ENCODE data around the gene IL34.
"Not testable (repeated sequence)": the region's sequence is repeated elsewhere in the genome, so short reads cannot be mapped to it uniquely, and the experiment has no call there.

IL34 gene

GRCh38 chr16:70610273-70611223 is 35.8 kb upstream of the IL34 start:
- H3K9ac ChIP-seq (ENCODE audit: low read depth, low read length), result no peak overlapping the region
- H3K4me1 ChIP-seq (ENCODE audit: control insufficient read depth, insufficient read depth, low read length), result no peaks in the 10 kb centered on the region; the same call in 1 of the 2 replicates
- no peaks in the 10 kb centered on the region for H3K9me3 ChIP-seq (ENCODE audit: control insufficient read depth, insufficient read depth, low read length)
- peaks cover 17% of the 10 kb centered on the region for H3K36me3 ChIP-seq (ENCODE audit: control insufficient read depth, insufficient read depth, low read length)
- no peak overlapping the region for H3K27ac ChIP-seq (ENCODE audit: low read depth, low read length)
- H3K27me3 ChIP-seq (ENCODE audit: control insufficient read depth, insufficient read depth, low read length), result no peaks in the 10 kb centered on the region
- H3K4me3 ChIP-seq (ENCODE audit: low read depth, low read length), result no peak overlapping the region

DNA sequence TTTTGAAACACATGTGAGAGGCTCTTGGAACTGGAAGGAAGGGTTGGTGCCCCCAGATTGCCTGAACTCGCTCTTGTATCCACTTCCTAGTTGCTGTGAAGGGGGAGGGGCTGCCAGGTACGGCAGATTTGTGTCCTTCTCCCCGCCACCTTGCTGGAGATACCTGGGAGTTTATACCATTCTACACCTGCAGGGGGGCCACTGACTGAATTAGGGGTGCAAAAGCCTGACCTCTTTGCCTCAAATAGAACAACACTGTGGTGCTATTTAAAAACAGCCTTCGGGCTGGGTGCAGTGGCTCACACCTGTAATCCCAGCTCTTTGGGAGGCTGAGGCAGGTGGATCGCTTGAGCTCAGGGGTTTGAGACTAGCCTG is 35.1 kb upstream of the IL34 start:
- Histone ChIP-seq H3K9me3 (ENCODE audit: control insufficient read depth, insufficient read depth, low read length) (no peaks in the 10 kb centered on the region), H3K4me3 (ENCODE audit: low read depth, low read length) (no peak overlapping the region), H3K27me3 (ENCODE audit: control insufficient read depth, insufficient read depth, low read length) (no peaks in the 10 kb centered on the region)

GRCh38 chr16:70611785-70612303 is 34.5 kb upstream of the IL34 start:
- no peak overlapping the region for H3K27ac ChIP-seq (ENCODE audit: low read depth, low read length)
- H3K36me3 ChIP-seq (ENCODE audit: control insufficient read depth, insufficient read depth, low read length), result peaks cover 27% of the 10 kb centered on the region

More for the DNA sequence above, 35.1 kb upstream of the IL34 start:
- Histone ChIP-seq H3K4me1 (ENCODE audit: control insufficient read depth, insufficient read depth, low read length) (no peaks in the 10 kb centered on the region; the same call in 1 of the 2 replicates), H3K36me3 (ENCODE audit: control insufficient read depth, insufficient read depth, low read length) (peaks cover 24% of the 10 kb centered on the region), H3K27ac (ENCODE audit: low read depth, low read length) (no peak overlapping the region), H3K9ac (ENCODE audit: low read depth, low read length) (no peak overlapping the region)

DNA sequence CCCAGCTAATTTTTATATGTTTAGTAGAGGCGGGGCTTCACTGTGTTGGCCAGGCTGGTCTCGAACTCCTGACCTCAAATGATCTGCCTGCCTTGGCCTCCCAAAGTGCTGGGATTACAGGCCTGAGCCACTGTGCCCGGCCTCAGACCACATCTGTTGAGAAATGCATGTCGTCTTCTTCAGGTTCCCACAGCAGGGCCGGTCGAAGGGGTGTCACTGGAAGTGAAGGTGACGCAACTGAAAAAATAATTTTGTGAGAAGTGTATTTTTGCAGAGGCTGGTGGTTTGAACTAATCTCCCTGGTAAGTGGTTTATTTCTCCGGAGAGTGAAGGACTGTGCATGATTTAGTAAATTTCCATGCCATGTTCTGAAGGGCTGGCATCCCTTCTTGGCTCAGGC is 33.4 kb upstream of the IL34 start:
- H3K27ac ChIP-seq (ENCODE audit: low read depth, low read length), result no peak overlapping the region
- no peaks in the 10 kb centered on the region for H3K9me3 ChIP-seq (ENCODE audit: control insufficient read depth, insufficient read depth, low read length)
- H3K4me3 ChIP-seq (ENCODE audit: low read depth, low read length), result no peak overlapping the region
- H3K9ac ChIP-seq (ENCODE audit: low read depth, low read length), result no peak overlapping the region
- no peaks in the 10 kb centered on the region; the same call in 1 of the 2 replicates for H3K4me1 ChIP-seq (ENCODE audit: control insufficient read depth, insufficient read depth, low read length)
- peaks cover 27% of the 10 kb centered on the region for H3K36me3 ChIP-seq (ENCODE audit: control insufficient read depth, insufficient read depth, low read length)
- no peaks in the 10 kb centered on the region for H3K27me3 ChIP-seq (ENCODE audit: control insufficient read depth, insufficient read depth, low read length)

More at GRCh38 chr16:70611785-70612303, 34.5 kb upstream of the IL34 start:
- no peak overlapping the region for H3K4me3 ChIP-seq (ENCODE audit: low read depth, low read length)
- H3K4me1 ChIP-seq (ENCODE audit: control insufficient read depth, insufficient read depth, low read length), result no peaks in the 10 kb centered on the region; the same call in 1 of the 2 replicates
- H3K9me3 ChIP-seq (ENCODE audit: control insufficient read depth, insufficient read depth, low read length), result no peaks in the 10 kb centered on the region
- H3K9ac ChIP-seq (ENCODE audit: low read depth, low read length), result no peak overlapping the region
- no peaks in the 10 kb centered on the region for H3K27me3 ChIP-seq (ENCODE audit: control insufficient read depth, insufficient read depth, low read length)

DNA sequence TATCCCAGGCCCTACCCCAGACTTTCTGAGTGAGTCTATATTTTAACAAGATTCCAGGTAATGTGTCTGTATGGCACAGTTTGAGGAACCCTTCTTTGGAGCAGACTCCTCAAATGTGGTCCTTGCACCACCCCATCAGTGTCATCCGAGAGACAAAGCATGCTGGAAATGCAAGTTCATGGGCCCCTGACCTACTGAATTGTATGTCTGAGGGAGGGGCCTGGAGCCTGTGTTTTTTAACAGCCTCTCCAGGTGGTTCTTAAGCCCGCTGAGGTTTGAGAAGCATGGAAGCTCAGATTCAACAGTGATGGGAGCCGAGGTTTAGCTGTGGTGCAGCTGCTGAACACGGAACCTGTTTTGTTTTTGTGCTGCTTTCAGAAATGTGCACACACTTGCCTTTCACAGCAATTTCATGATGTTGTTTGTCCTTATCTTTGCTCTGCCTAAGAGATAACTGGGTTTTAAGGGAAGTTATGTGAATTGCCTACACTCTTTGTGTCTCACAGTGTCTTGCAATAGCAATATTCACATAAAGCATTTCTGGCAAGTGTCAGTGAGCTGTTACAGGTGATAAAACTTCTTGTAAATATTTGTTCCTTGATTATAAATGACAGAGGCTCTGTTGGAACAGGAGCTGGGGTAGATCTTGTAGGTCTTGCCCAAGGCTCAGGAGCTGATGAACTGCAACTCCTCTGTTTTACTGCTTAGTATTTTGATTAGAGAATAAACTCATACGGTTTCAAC is 32.0 kb upstream of the IL34 start:
- Histone ChIP-seq H3K36me3 (ENCODE audit: control insufficient read depth, insufficient read depth, low read length) (peaks cover 34% of the 10 kb centered on the region), H3K27me3 (ENCODE audit: control insufficient read depth, insufficient read depth, low read length) (no peaks in the 10 kb centered on the region), H3K4me3 (ENCODE audit: low read depth, low read length) (no peak overlapping the region), H3K27ac (ENCODE audit: low read depth, low read length) (no peak overlapping the region), H3K9me3 (ENCODE audit: control insufficient read depth, insufficient read depth, low read length) (no peaks in the 10 kb centered on the region), H3K9ac (ENCODE audit: low read depth, low read length) (no peak overlapping the region), H3K4me1 (ENCODE audit: control insufficient read depth, insufficient read depth, low read length) (no peaks in the 10 kb centered on the region; the same call in 1 of the 2 replicates)

- no peak overlapping the region for H3K27ac ChIP-seq (ENCODE audit: low read depth, low read length)
- H3K4me3 ChIP-seq (ENCODE audit: low read depth, low read length), result no peak overlapping the region
- H3K36me3 ChIP-seq (ENCODE audit: control insufficient read depth, insufficient read depth, low read length), result peaks cover 34% of the 10 kb centered on the region
- H3K27me3 ChIP-seq (ENCODE audit: control insufficient read depth, insufficient read depth, low read length), result no peaks in the 10 kb centered on the region
- no peak overlapping the region for H3K9ac ChIP-seq (ENCODE audit: low read depth, low read length)
- no peaks in the 10 kb centered on the region for H3K9me3 ChIP-seq (ENCODE audit: control insufficient read depth, insufficient read depth, low read length)
- no peaks in the 10 kb centered on the region; the same call in 1 of the 2 replicates for H3K4me1 ChIP-seq (ENCODE audit: control insufficient read depth, insufficient read depth, low read length)
These were observed 30.4 kb upstream of the IL34 start for GRCh38 chr16:70615945-70616344.

DNA sequence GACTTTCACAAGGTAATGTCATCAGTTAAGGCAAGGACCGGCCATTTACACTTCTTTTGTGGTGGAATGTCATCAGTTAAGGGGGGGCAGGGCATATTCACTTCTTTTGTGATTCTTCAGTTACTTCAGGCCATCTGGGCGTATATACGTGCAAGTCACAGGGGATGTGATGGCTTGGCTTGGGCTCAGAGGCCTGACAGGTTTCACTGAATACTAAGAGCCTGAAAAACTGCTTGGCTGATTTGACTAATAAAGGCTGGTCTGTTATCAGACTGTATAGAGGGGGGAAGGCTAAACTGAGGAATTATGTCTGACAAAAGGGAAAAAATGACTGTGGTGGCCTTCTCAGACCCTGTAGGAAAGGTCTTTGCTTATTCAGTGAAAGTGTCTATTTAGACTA is 24.5 kb upstream of the IL34 start:
- not testable (repeated sequence) for H3K4me1 ChIP-seq (ENCODE audit: control insufficient read depth, insufficient read depth, low read length); H3K9ac ChIP-seq (ENCODE audit: low read depth, low read length); H3K27me3 ChIP-seq (ENCODE audit: control insufficient read depth, insufficient read depth, low read length); H3K4me3 ChIP-seq (ENCODE audit: low read depth, low read length); H3K9me3 ChIP-seq (ENCODE audit: control insufficient read depth, insufficient read depth, low read length); H3K36me3 ChIP-seq (ENCODE audit: control insufficient read depth, insufficient read depth, low read length)
- H3K27ac ChIP-seq (ENCODE audit: low read depth, low read length), result peak overlapping the region; percentile 79

GRCh38 chr16:70627696-70628095 is 18.7 kb upstream of the IL34 start:
- Histone ChIP-seq H3K36me3 (ENCODE audit: control insufficient read depth, insufficient read depth, low read length) (no peaks in the 10 kb centered on the region), H3K27ac (ENCODE audit: low read depth, low read length) (no peak overlapping the region), H3K9me3 (ENCODE audit: control insufficient read depth, insufficient read depth, low read length) (0 out of 2 replicates have a peak, but pooled peaks cover 3% of the 10 kb centered on the region), H3K9ac (ENCODE audit: low read depth, low read length) (no peak overlapping the region), H3K4me3 (ENCODE audit: low read depth, low read length) (no peak overlapping the region), H3K4me1 (ENCODE audit: control insufficient read depth, insufficient read depth, low read length) (peaks cover 5% of the 10 kb centered on the region; the same call in 1 of the 2 replicates), H3K27me3 (ENCODE audit: control insufficient read depth, insufficient read depth, low read length) (no peaks in the 10 kb centered on the region)

GRCh38 chr16:70630960-70631745 is 15.2 kb upstream of the IL34 start:
- Histone ChIP-seq H3K4me3 (ENCODE audit: low read depth, low read length) (no peak overlapping the region), H3K27ac (ENCODE audit: low read depth, low read length) (no peak overlapping the region), H3K27me3 (ENCODE audit: control insufficient read depth, insufficient read depth, low read length) (no peaks in the 10 kb centered on the region), H3K36me3 (ENCODE audit: control insufficient read depth, insufficient read depth, low read length) (no peaks in the 10 kb centered on the region), H3K9ac (ENCODE audit: low read depth, low read length) (no peak overlapping the region), H3K9me3 (ENCODE audit: control insufficient read depth, insufficient read depth, low read length) (0 out of 2 replicates have a peak, but pooled peaks cover 3% of the 10 kb centered on the region), H3K4me1 (ENCODE audit: control insufficient read depth, insufficient read depth, low read length) (0 out of 2 replicates have a peak, but pooled peaks cover 4% of the 10 kb centered on the region)

DNA sequence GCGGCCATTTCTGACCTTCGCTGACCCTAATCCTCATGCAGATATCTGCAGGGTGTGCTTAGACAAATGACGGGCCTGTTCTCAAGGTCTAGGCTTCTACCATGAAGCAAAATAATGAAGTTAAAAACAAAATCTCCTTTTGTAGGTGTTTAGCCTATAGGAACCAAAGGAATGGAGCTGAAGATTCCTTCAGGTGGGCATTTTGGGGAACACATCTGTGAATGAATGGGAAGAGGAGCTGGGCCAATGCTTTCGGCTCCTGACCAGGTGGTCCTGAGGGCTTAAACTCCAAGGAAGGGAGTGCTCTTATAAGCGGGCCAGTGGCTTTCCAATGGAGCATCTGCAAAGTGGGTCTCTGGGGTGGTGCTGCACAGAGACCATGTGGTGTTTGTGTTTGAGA is 14.1 kb upstream of the IL34 start:
- Histone ChIP-seq H3K9me3 (ENCODE audit: control insufficient read depth, insufficient read depth, low read length) (0 out of 2 replicates have a peak, but pooled peaks cover 3% of the 10 kb centered on the region), H3K27ac (ENCODE audit: low read depth, low read length) (no peak overlapping the region), H3K4me3 (ENCODE audit: low read depth, low read length) (no peak overlapping the region), H3K4me1 (ENCODE audit: control insufficient read depth, insufficient read depth, low read length) (0 out of 2 replicates have a peak, but pooled peaks cover 4% of the 10 kb centered on the region), H3K36me3 (ENCODE audit: control insufficient read depth, insufficient read depth, low read length) (no peaks in the 10 kb centered on the region), H3K9ac (ENCODE audit: low read depth, low read length) (no peak overlapping the region), H3K27me3 (ENCODE audit: control insufficient read depth, insufficient read depth, low read length) (no peaks in the 10 kb centered on the region)

Data from HUES48 (cell line).